Caco-2 (cell line): ENCODE results near the gene TCHHL1. TPM values are rescaled to one million over a fixed set of nuclear protein-coding genes. Genes with fewer than 3 reads are reported as not detected.

Source experiments
- Bru-seq: library from RNA; stranded (reverse); fragments of 400-500 nt; gene quantifications from one replicate; lab custom pipeline; 2021; lab: Mats Ljungman, UMichigan
- BruChase-seq, 2 experiments: library from RNA; stranded (reverse); fragments of 400-500 nt; gene quantifications; one replicate each; lab custom pipeline; 2021; lab: Mats Ljungman, UMichigan
- BruUV-seq: library from RNA; stranded (reverse); fragments of 400-500 nt; replicated peaks from 2 replicates; lab custom pipeline; 2021; lab: Mats Ljungman, UMichigan
- CTCF ChIA-PET: fragments of 300-600 bp; sonication (Branson Sonifier 250); formaldehyde crosslinking; loops from one replicate; lab custom pipeline; 2022; ENCODE audit warnings: antibody characterized with exemption; lab: Charles Lee
- POLR2A ChIA-PET: fragments of 300-600 bp; sonication (Branson Sonifier 250); formaldehyde crosslinking; loops from one replicate; lab custom pipeline; 2022; ENCODE audit warnings: antibody characterized with exemption; lab: Charles Lee
- DNase-seq, 2 experiments: peaks; one replicate each; pipeline versions ENCODE4 v3.0.0 to v3.0.0-alpha.2; 2020 to 2022
- H3K27me3 ChIP-seq: replicated peaks from 2 replicates; pipeline ENCODE4 v1.6.0; 2011; ENCODE audit warnings: low read length; ENCODE audit not compliant: control insufficient read depth, insufficient read depth
- H3K36me3 ChIP-seq: 2 replicates; pipeline ENCODE4 v1.5.1; 2011; ENCODE audit warnings: low read length; ENCODE audit not compliant: control insufficient read depth, insufficient read depth
- H3K4me1 ChIP-seq: fragments of 250-450 bp; sonication (Bioruptor Pico); 2 replicates; pipeline ENCODE4 v1.5.1; 2020; ENCODE audit warnings: mild to moderate bottlenecking
- H3K4me3 ChIP-seq: 2 replicates; pipeline ENCODE4 v1.5.1; 2011; ENCODE audit warnings: low read depth, mild to moderate bottlenecking, control low read depth, low read length
- H3K9me3 ChIP-seq: fragments of 250-450 bp; sonication (Bioruptor Pico); 2 replicates; pipeline ENCODE4 v1.5.1; 2020; ENCODE audit warnings: mild to moderate bottlenecking, moderate library complexity
- H3K27ac Mint-ChIP-seq: one replicate; pipeline ENCODE4 v1.8.0; 2022; ENCODE audit warnings: mixed read lengths; ENCODE audit not compliant: unreplicated experiment
- H3K27me3 Mint-ChIP-seq: one replicate; pipeline ENCODE4 v1.8.0; 2022; ENCODE audit warnings: mixed read lengths; ENCODE audit not compliant: insufficient read depth, unreplicated experiment
- H3K36me3 Mint-ChIP-seq: one replicate; pipeline ENCODE4 v1.8.0; 2022; ENCODE audit warnings: mild to moderate bottlenecking, mixed read lengths; ENCODE audit not compliant: insufficient read depth, unreplicated experiment
- H3K4me1 Mint-ChIP-seq: one replicate; pipeline ENCODE4 v1.8.0; 2022; ENCODE audit warnings: low read depth, mixed read lengths; ENCODE audit not compliant: unreplicated experiment
- H3K4me3 Mint-ChIP-seq: one replicate; pipeline ENCODE4 v1.8.0; 2022; ENCODE audit warnings: mild to moderate bottlenecking, moderate library complexity, mixed read lengths; ENCODE audit not compliant: unreplicated experiment
- H3K9me3 Mint-ChIP-seq: one replicate; pipeline ENCODE4 v1.8.0; 2022; ENCODE audit warnings: mixed read lengths; ENCODE audit not compliant: unreplicated experiment
- CTCF ChIP-seq, 2 experiments: fragments of 200-600 bp in 1 of 2; IDR thresholded peaks; 1 replicate in 1 of 2; 2 replicates in 1 of 2; pipeline versions ENCODE4 v1.5.1 to v1.8.0; 2011 to 2022; ENCODE audit warnings: antibody characterized with exemption in 1 of 2, control low read depth in 1 of 2, inconsistent platforms in 1 of 2, low read depth in 1 of 2, low read length in 1 of 2, mild to moderate bottlenecking in 1 of 2, moderate library complexity in 1 of 2; ENCODE audit not compliant: insufficient read depth in 1 of 2, severe bottlenecking in 1 of 2, unreplicated experiment in 1 of 2
- intact Hi-C: fragments of 100-400 bp; cut with micrococcal nuclease; formaldehyde crosslinking; loops from one replicate; pipeline ENCODE4 v1.10.0; 2022; ENCODE audit not compliant: unreplicated experiment
- long read RNA-seq: library from polyadenylated mRNA; stranded (forward); transcript quantifications from one replicate; pipeline ENCODE4 v2.0.0, GENCODE V29; 2022
- total RNA-seq: library from RNA; stranded (reverse); gene quantifications from 2 replicates; pipeline ENCODE4 v1.2.3, GENCODE V29; 2022

TCHHL1 gene
- total RNA-seq (not detected in 2 replicates), Bru-seq, nascent RNA (not detected), BruChase-seq, experiment 1, labeled RNA remaining after a 2-hour chase (not detected), BruChase-seq, experiment 2, labeled RNA remaining after a 6-hour chase (percentile 18 among the genes with signal in this experiment)
- long read RNA-seq = 0 reads

- CTCF ChIA-PET = no interaction called here
- Mint-ChIP-seq H3K9me3 (no peaks in the 10 kb centered on the region), H3K27me3 (peaks cover 7% of the 10 kb centered on the region), H3K36me3 (no peaks in the 10 kb centered on the region), H3K4me3 (no peak within 1 kb of the TSS), H3K4me1 (no peaks in the 10 kb centered on the region), H3K27ac (no peak within 1 kb of the TSS)
- Histone ChIP-seq H3K4me1 (no peaks in the 10 kb centered on the region), H3K27me3 (no peaks in the 10 kb centered on the region), H3K36me3 (no peaks in the 10 kb centered on the region), H3K4me3 (no peak within 1 kb of the TSS), H3K9me3 (no peaks in the 10 kb centered on the region)
- TF ChIP-seq CTCF (IDR thresholded peaks at IDR 0.05; ENCODE audit: insufficient read depth in 1 of 2, low read depth in 1 of 2, low read length in 1 of 2, severe bottlenecking in 1 of 2, unreplicated experiment in 1 of 2) = no peak
- BruUV-seq = no TSS peak
- intact Hi-C loops = no loop called here
- POLR2A ChIA-PET = no interaction called here
- no peak for DNase-seq
These were observed at the start of gene TCHHL1 for GRCh38 chr1:152089014-152089674. Gene TCHHL1 (minus strand): TSS chr1:152089064. CDS start chr1:152088143, 921 bp downstream.

GRCh38 chr1:152137215-152137614, 48.4 kb upstream of the TCHHL1 start:
- H3K27me3 Mint-ChIP-seq = peaks cover 23% of the 10 kb centered on the region
- ChIA-PET POLR2A (no interaction called here), CTCF (no interaction called here)
- H3K4me1 ChIP-seq = no peaks in the 10 kb centered on the region
- no peak for TF ChIP-seq CTCF (IDR thresholded peaks at IDR 0.05; ENCODE audit: insufficient read depth in 1 of 2, low read depth in 1 of 2, low read length in 1 of 2, severe bottlenecking in 1 of 2, unreplicated experiment in 1 of 2)
- H3K36me3 ChIP-seq = no peaks in the 10 kb centered on the region
- intact Hi-C loops = no loop called here
- DNase-seq = no peak
- no peaks in the 10 kb centered on the region for H3K36me3 Mint-ChIP-seq
- no peaks in the 10 kb centered on the region for H3K27me3 ChIP-seq
- H3K4me3 Mint-ChIP-seq = no peak overlapping the region
- no TSS peak for BruUV-seq
- H3K4me1 Mint-ChIP-seq = no peaks in the 10 kb centered on the region
- H3K4me3 ChIP-seq = no peak overlapping the region
- no peak overlapping the region for H3K27ac Mint-ChIP-seq
- no peaks in the 10 kb centered on the region for H3K9me3 Mint-ChIP-seq
- H3K9me3 ChIP-seq = no peaks in the 10 kb centered on the region

- CTCF ChIA-PET = no interaction called here
- H3K9me3 Mint-ChIP-seq = no peaks in the 10 kb centered on the region
- no peaks in the 10 kb centered on the region for H3K4me1 Mint-ChIP-seq
These were observed 41.3 kb upstream of the TCHHL1 start for GRCh38 chr1:152130186-152130585.

More at GRCh38 chr1:152130186-152130585, 41.3 kb upstream of the TCHHL1 start:
- DNase-seq = no peak
- Histone ChIP-seq H3K27me3 (no peaks in the 10 kb centered on the region), H3K4me1 (no peaks in the 10 kb centered on the region), H3K4me3 (no peak overlapping the region), H3K9me3 (no peaks in the 10 kb centered on the region), H3K36me3 (no peaks in the 10 kb centered on the region)
- intact Hi-C loops = no loop called here
- H3K27ac Mint-ChIP-seq = no peak overlapping the region
- no peak overlapping the region for H3K4me3 Mint-ChIP-seq
- H3K36me3 Mint-ChIP-seq = no peaks in the 10 kb centered on the region
- H3K27me3 Mint-ChIP-seq = peaks cover 39% of the 10 kb centered on the region
- BruUV-seq = no TSS peak
- POLR2A ChIA-PET = no interaction called here
- TF ChIP-seq CTCF (IDR thresholded peaks at IDR 0.05; ENCODE audit: insufficient read depth in 1 of 2, low read depth in 1 of 2, low read length in 1 of 2, severe bottlenecking in 1 of 2, unreplicated experiment in 1 of 2) = no peak
